Caco-2 (cell line): ENCODE measurements around the gene CD300LB. TPM values are rescaled to one million over a fixed set of nuclear protein-coding genes. Genes with fewer than 3 reads are reported as not detected.

ENCODE experiments used
- BruUV-seq: library from RNA; stranded (reverse); fragments of 400-500 nt; replicated peaks from 2 replicates; lab custom pipeline; 2021; lab: Mats Ljungman, UMichigan
- CTCF ChIA-PET: fragments of 300-600 bp; sonication (Branson Sonifier 250); formaldehyde crosslinking; loops from one replicate; lab custom pipeline; 2022; ENCODE audit warnings: antibody characterized with exemption; lab: Charles Lee
- POLR2A ChIA-PET: fragments of 300-600 bp; sonication (Branson Sonifier 250); formaldehyde crosslinking; loops from one replicate; lab custom pipeline; 2022; ENCODE audit warnings: antibody characterized with exemption; lab: Charles Lee
- DNase-seq, 2 experiments: peaks; one replicate each; pipeline versions ENCODE4 v3.0.0 to v3.0.0-alpha.2; 2020 to 2022
- H3K27me3 ChIP-seq: replicated peaks from 2 replicates; pipeline ENCODE4 v1.6.0; 2011; ENCODE audit warnings: low read length; ENCODE audit not compliant: control insufficient read depth, insufficient read depth
- H3K36me3 ChIP-seq: 2 replicates; pipeline ENCODE4 v1.5.1; 2011; ENCODE audit warnings: low read length; ENCODE audit not compliant: control insufficient read depth, insufficient read depth
- H3K4me1 ChIP-seq: fragments of 250-450 bp; sonication (Bioruptor Pico); 2 replicates; pipeline ENCODE4 v1.5.1; 2020; ENCODE audit warnings: mild to moderate bottlenecking
- H3K4me3 ChIP-seq: 2 replicates; pipeline ENCODE4 v1.5.1; 2011; ENCODE audit warnings: low read depth, mild to moderate bottlenecking, control low read depth, low read length
- H3K9me3 ChIP-seq: fragments of 250-450 bp; sonication (Bioruptor Pico); 2 replicates; pipeline ENCODE4 v1.5.1; 2020; ENCODE audit warnings: mild to moderate bottlenecking, moderate library complexity
- H3K27ac Mint-ChIP-seq: one replicate; pipeline ENCODE4 v1.8.0; 2022; ENCODE audit warnings: mixed read lengths; ENCODE audit not compliant: unreplicated experiment
- H3K27me3 Mint-ChIP-seq: one replicate; pipeline ENCODE4 v1.8.0; 2022; ENCODE audit warnings: mixed read lengths; ENCODE audit not compliant: insufficient read depth, unreplicated experiment
- H3K36me3 Mint-ChIP-seq: one replicate; pipeline ENCODE4 v1.8.0; 2022; ENCODE audit warnings: mild to moderate bottlenecking, mixed read lengths; ENCODE audit not compliant: insufficient read depth, unreplicated experiment
- H3K4me1 Mint-ChIP-seq: one replicate; pipeline ENCODE4 v1.8.0; 2022; ENCODE audit warnings: low read depth, mixed read lengths; ENCODE audit not compliant: unreplicated experiment
- H3K4me3 Mint-ChIP-seq: one replicate; pipeline ENCODE4 v1.8.0; 2022; ENCODE audit warnings: mild to moderate bottlenecking, moderate library complexity, mixed read lengths; ENCODE audit not compliant: unreplicated experiment
- H3K9me3 Mint-ChIP-seq: one replicate; pipeline ENCODE4 v1.8.0; 2022; ENCODE audit warnings: mixed read lengths; ENCODE audit not compliant: unreplicated experiment
- CTCF ChIP-seq, 2 experiments: fragments of 200-600 bp in 1 of 2; IDR thresholded peaks; 1 replicate in 1 of 2; 2 replicates in 1 of 2; pipeline versions ENCODE4 v1.5.1 to v1.8.0; 2011 to 2022; ENCODE audit warnings: antibody characterized with exemption in 1 of 2, control low read depth in 1 of 2, inconsistent platforms in 1 of 2, low read depth in 1 of 2, low read length in 1 of 2, mild to moderate bottlenecking in 1 of 2, moderate library complexity in 1 of 2; ENCODE audit not compliant: insufficient read depth in 1 of 2, severe bottlenecking in 1 of 2, unreplicated experiment in 1 of 2
- intact Hi-C: fragments of 100-400 bp; cut with micrococcal nuclease; formaldehyde crosslinking; loops from one replicate; pipeline ENCODE4 v1.10.0; 2022; ENCODE audit not compliant: unreplicated experiment
- total RNA-seq: library from RNA; stranded (reverse); gene quantifications from 2 replicates; pipeline ENCODE4 v1.2.3, GENCODE V29; 2022

CD300LB gene
- total RNA-seq, 1 experiment from 2014 or later = not detected

- Mint-ChIP-seq H3K4me1 (no peaks in the 10 kb centered on the region), H3K36me3 (no peaks in the 10 kb centered on the region), H3K9me3 (no peaks in the 10 kb centered on the region), H3K4me3 (no peak overlapping the region), H3K27me3 (peaks cover 32% of the 10 kb centered on the region), H3K27ac (no peak overlapping the region)
- TF ChIP-seq CTCF (IDR thresholded peaks at IDR 0.05; ENCODE audit: insufficient read depth in 1 of 2, low read depth in 1 of 2, low read length in 1 of 2, severe bottlenecking in 1 of 2, unreplicated experiment in 1 of 2) = no peak
- Histone ChIP-seq H3K36me3 (no peaks in the 10 kb centered on the region), H3K4me1 (no peaks in the 10 kb centered on the region), H3K4me3 (no peak overlapping the region), H3K9me3 (no peaks in the 10 kb centered on the region), H3K27me3 (0 out of 2 replicates have a peak, but pooled peaks cover 1% of the 10 kb centered on the region)
- DNase-seq = no peak
- intact Hi-C loops = no loop called here
- POLR2A ChIA-PET = no interaction called here
- CTCF ChIA-PET = interaction anchor here (0.6 kb wide), 1 partner anchor 196 kb away, joined by 3 read pairs; no protein-coding TSS in a partner anchor
- BruUV-seq = no TSS peak
Measured at GRCh38 chr17:74525781-74526288, 5.4 kb downstream of the CD300LB start.

- TF ChIP-seq CTCF (IDR thresholded peaks at IDR 0.05; ENCODE audit: insufficient read depth in 1 of 2, low read depth in 1 of 2, low read length in 1 of 2, severe bottlenecking in 1 of 2, unreplicated experiment in 1 of 2) = no peak
- H3K4me3 ChIP-seq = no peak overlapping the region
- peaks cover 1% of the 10 kb centered on the region; the same call in 1 of the 2 replicates for H3K27me3 ChIP-seq
- CTCF ChIA-PET = interaction anchor here (0.6 kb wide), 1 partner anchor 196 kb away, joined by 3 read pairs; no protein-coding TSS in a partner anchor
- H3K27me3 Mint-ChIP-seq = peaks cover 28% of the 10 kb centered on the region
- no peak for DNase-seq
- intact Hi-C loops = no loop called here
- H3K4me1 Mint-ChIP-seq = no peaks in the 10 kb centered on the region
- H3K36me3 Mint-ChIP-seq = no peaks in the 10 kb centered on the region
- no peak overlapping the region for H3K4me3 Mint-ChIP-seq
- no TSS peak for BruUV-seq
- H3K36me3 ChIP-seq = no peaks in the 10 kb centered on the region
- no peaks in the 10 kb centered on the region for H3K4me1 ChIP-seq
- H3K9me3 Mint-ChIP-seq = no peaks in the 10 kb centered on the region
- no peak overlapping the region for H3K27ac Mint-ChIP-seq
- no peaks in the 10 kb centered on the region for H3K9me3 ChIP-seq
- POLR2A ChIA-PET = no interaction called here
Measured at GRCh38 chr17:74525465-74525725, 5.9 kb downstream of the CD300LB start.

- POLR2A ChIA-PET = no interaction called here
- peaks cover 25% of the 10 kb centered on the region for H3K27me3 Mint-ChIP-seq
Measured at GRCh38 chr17:74524653-74525464, 6.4 kb downstream of the CD300LB start.

More at GRCh38 chr17:74524653-74525464, 6.4 kb downstream of the CD300LB start:
- no peaks in the 10 kb centered on the region for H3K4me1 ChIP-seq
- no peak for TF ChIP-seq CTCF (IDR thresholded peaks at IDR 0.05; ENCODE audit: insufficient read depth in 1 of 2, low read depth in 1 of 2, low read length in 1 of 2, severe bottlenecking in 1 of 2, unreplicated experiment in 1 of 2)
- no peak overlapping the region for H3K4me3 Mint-ChIP-seq
- no TSS peak for BruUV-seq
- intact Hi-C loops = no loop called here
- H3K27me3 ChIP-seq = peaks cover 1% of the 10 kb centered on the region; the same call in 1 of the 2 replicates
- no peaks in the 10 kb centered on the region for H3K4me1 Mint-ChIP-seq
- H3K4me3 ChIP-seq = no peak overlapping the region
- H3K36me3 Mint-ChIP-seq = no peaks in the 10 kb centered on the region
- CTCF ChIA-PET = interaction anchor here (0.6 kb wide), 1 partner anchor 68 kb away, joined by 3 read pairs; no protein-coding TSS in a partner anchor
- H3K27ac Mint-ChIP-seq = no peak overlapping the region
- no peaks in the 10 kb centered on the region for H3K36me3 ChIP-seq
- H3K9me3 ChIP-seq = no peaks in the 10 kb centered on the region
- no peak for DNase-seq
- no peaks in the 10 kb centered on the region for H3K9me3 Mint-ChIP-seq
